HG02870 (cell line): ENCODE data around the gene KRT15.
"Not testable (repeated sequence)": the region's sequence is repeated elsewhere in the genome, so short reads cannot be mapped to it uniquely, and the experiment has no call there.

Experiments
- ATAC-seq: cut with Tn5 transposase; IDR thresholded peaks from one replicate; pipeline ENCODE4 v1.9.1; 2021; ENCODE audit warnings: mild to moderate bottlenecking, moderate library complexity; ENCODE audit not compliant: unreplicated experiment

Gene KRT15

DNA sequence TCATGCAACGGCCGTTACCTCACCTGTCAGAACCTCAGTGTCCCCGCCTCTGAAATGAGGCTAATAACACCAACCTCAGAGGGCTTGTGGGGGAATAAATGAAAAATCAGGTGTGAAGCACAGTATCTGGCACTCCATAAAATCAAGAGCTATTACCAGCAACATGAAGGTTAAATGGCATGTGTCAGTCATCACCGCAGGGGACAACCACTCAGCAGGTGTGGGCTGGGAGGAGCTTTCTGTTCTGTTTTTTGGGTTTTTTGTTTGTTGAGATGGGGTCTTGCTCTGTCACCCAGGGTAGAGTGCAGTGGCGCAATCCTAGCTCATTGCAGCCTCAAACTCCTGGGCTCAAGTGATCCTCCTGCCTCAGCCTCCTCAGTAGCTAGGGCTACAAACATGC, 26.2 kb upstream of the KRT15 start:
- ATAC-seq = no peak

- ATAC-seq = no peak
Observed at GRCh38 chr17:41544491-41544892, 25.8 kb upstream of the KRT15 start.

GRCh38 chr17:41542786-41543185, 24.1 kb upstream of the KRT15 start:
- not testable (repeated sequence) for ATAC-seq

- ATAC-seq = no peak
Observed at GRCh38 chr17:41542357-41542756, 23.7 kb upstream of the KRT15 start.

DNA sequence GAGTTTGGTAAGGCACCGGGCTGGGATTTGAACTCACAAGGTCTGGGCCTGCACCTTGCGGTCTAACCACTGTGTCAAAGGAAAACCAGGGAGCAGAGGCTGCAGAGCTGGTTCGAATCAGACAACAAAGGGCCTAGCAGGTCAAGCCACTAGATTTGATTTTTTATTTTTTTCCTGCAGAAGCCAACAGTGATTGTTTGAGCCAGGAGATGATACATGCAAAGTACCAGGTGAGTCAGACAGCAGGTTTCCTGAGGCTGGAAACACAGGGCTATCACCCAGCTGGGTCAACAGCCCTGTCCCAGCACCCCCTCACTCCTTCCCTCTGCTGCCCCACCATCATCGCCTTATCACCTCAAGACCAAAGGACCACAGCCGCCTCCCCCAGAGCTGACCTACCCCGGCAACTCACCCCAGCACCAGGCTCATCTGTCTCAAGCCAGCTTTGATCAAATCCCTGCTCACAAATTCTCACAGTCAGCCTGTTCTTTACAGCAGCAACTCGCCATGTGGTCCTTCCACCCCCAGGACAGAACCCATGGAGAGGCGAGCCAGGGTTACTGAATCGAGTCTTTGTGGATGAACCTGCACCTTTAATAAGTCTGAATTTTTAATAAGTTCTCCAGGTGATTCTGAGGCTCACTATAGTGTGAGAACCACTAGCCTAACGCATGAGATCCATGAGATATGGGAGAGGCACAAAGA, 22.4 kb upstream of the KRT15 start:
- ATAC-seq = no peak

GRCh38 chr17:41539979-41540701, 21.4 kb upstream of the KRT15 start:
- ATAC-seq = no peak

DNA sequence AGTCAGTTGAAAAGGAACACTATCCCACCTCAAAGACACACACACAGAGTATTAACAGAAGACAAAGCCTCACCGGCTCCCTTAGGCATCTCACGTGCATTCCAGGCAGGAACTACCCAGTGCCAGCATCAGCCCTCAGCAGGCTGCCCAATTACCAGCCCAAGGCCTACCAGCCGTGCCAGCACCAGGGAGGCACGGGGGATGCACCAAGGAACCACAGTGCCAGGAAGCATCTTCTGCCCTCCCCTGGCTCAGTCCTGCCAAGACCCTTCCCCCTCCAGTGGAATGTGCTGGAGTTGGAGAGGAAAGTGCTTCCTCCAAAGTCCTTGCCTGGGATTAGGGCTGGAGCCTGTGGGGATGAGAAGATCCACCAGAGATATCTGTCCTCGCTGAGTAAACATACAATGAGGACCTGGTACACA, 20.4 kb upstream of the KRT15 start:
- ATAC-seq = no peak

DNA sequence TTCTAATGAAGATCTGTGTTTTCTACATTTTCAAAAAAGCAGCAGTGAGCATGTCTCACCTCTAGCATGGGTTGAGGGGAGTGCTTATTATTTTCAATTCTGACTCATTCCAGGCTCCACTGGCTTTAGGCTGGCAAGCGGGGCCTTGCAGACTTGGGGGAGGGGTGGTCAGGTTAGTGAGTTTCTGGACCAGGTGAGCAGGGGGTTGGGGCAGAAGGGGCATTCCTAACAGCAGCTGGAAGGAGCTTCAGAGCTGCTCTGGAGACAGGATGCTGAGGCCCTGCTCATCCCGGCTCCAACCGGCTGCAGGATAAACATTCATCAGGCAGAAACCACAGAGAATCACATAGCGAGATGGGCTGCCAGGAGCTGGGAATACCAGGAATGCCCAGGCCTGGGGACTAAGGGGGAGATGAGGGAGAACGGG, 19.9 kb upstream of the KRT15 start:
- no peak for ATAC-seq

- no peak for ATAC-seq
Observed at GRCh38 chr17:41537990-41538389, 19.3 kb upstream of the KRT15 start.

DNA sequence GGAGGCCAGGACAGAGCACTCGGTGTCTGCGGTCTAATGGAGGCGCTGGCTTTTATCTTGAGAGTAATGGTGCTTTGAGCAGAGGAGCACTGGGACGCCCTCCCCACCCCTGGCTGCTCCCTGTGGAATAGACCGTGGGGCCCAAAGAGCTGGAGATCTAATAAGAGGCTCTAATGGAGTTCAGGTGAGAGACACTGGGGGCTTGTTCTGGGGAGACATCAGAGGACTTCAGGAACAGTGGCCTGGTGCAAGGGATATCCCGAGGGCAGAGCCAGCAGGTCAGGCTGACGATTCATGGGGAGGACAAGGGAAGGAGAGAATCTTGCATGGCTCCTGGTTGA, 18.9 kb upstream of the KRT15 start:
- no peak for ATAC-seq

GRCh38 chr17:41536741-41537613, 18.3 kb upstream of the KRT15 start:
- no peak for ATAC-seq

DNA sequence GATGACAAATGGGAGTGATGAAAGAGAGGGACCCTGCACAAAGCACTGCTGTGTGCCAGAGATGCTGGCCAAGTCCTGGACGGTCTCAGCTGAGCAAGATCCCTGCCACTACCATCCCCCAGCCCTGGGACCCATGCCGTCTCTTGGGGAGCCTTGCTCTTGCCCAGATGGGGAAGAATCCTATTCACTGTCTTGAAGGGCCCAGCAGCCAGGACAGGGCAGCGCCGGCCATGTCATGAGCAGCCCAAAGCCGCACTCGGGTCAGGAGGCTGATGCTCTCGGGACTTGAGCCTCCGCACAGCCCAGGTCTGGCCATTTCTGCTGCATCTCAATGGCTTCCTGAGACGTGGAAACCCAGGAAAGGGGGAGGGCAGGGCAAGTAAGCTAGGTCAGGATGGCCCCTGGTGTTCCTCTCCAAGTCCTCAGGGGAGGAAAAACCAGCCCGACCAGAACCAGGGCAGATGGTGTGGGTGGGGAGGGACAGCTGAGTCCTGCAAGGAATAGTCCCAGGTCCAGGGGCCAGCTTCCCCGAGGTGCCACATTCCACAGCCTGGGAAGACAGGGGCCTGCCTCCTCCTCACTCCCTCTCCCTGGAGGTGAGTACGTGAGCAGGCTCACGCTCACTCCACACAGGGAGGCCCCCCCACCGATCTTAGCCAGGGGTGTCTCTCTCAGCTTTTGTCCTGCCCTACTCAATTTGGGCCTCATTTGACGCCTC, 17.2 kb upstream of the KRT15 start:
- no peak for ATAC-seq

DNA sequence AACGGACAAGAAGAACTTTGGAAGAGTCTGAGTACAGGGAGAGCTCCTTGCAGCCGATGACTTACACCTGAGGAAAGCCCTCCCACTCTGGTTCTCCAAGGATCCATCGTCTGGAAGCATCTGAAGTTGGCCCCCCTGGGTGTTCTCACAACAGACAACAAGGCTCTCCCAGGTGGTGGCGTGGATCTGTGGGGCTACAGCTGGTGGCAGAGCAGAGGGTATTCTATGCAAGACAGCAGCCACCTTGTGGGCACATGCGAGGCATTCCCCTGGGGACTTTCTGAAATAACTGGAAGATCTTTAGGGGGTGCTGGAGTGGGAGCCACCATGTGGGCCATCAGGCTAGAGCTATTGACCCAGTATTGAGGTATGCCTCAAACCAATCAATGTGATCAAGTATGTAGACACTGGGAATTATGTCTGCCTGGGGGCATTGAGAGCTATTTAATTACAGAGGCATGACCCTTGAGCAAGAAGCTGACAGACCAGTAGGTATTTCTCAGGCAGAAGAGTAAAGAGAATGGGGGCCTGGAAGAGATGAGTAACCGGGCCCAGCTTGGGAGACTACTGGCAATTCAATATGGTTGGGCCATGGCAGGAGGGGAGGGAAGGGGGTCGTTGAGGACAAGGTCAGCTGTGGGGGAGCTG, 16.3 kb upstream of the KRT15 start:
- ATAC-seq = no peak

DNA sequence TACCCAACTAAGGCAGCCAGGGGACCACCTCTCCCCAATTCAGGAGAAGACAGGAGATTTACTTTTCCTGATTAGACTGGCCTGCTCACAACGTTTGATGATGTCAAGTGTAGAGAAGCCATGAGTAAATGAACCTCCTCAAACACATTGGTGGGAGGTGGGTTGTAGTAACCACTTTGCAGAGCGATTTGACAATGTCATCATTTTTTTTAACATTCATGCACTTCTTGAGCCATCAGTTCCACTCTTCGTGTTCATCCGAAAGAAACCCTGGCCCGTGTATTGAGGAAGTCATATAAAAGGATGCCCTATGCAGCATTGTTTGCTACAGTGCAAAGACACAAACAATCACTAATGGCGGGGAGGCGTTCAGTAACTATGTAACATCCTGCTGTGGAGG, 14.9 kb upstream of the KRT15 start:
- ATAC-seq = no peak

DNA sequence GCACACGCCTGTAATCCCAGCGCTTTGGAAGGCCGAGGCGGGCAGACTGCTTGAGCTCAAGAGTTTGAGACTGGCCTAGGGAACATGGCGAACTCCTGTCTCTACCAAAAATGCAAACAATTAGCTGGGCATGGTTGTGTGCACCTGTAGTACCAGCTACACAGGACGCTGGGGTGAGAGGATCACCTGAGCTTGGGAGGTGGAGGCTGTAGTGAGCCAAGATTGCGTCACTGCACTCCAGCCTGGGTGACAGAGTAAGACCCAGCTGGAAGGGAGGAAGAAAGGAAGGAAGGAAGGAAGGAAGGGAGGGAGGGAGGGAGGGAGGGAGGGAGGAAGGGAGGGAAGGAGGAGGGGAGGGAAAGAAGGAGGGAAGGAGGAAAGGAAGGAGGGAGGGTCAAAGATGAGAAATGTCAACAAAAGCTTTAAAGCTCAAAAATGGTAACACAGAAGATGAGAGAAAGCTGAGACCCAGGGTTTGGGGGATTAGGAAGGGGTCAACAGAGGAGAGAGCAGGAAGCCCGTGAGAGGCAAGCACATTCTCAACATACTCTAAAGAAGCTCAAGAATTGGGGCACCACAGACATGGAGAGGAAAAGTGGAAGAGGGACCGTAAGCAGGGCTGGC, 14.4 kb upstream of the KRT15 start:
- no peak for ATAC-seq

- ATAC-seq = no peak
Observed at GRCh38 chr17:41531993-41532392, 13.3 kb upstream of the KRT15 start.

DNA sequence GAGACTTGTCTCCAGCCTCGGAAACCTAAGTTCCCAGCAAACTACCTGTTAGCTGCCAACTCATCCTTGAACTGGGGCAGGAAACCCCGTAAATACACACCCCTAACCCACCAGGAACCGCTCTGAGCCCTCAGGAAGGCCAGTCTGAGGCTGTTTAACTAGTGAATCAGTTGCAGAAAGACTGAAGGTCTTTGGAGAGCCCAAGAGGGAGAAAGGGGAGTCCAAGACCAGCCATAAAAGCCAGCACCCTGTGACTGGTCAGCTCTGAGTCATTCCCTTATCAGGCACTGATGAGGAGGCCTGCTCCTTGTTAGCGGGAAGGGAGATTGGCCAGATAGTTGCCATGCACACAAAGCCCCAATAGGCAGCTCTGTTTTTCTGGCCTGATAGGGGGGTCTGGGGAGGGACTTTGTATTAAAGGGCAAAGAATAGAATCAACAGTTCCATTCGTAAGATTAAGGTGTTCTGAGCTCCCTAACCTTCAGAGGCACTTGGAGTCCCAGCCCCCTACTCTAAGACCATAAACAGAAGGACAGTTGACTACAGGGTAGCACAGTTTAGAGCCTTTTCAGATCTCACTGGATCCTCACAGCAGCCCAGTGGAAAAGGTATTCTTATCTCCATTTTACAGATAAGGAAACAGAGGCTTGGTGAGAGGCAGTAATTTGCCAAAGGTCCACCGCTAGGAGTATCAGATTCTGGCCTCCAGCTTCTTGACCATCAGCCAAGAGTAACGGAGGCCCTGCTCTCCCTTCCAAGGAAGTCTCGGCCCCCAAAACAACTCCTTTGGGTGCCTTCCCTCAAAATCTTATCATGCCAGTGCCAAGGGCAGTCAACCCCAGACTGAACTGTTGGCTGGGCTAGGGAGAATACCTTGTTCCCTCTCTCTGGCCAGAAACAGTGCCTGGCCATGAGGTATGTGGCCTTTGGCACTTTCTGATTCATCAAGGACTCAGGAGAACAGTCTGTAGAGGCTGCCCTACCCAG, 11.7 kb upstream of the KRT15 start:
- ATAC-seq = no peak

- ATAC-seq = no peak
Observed at GRCh38 chr17:41529491-41529915, 10.8 kb upstream of the KRT15 start.

DNA sequence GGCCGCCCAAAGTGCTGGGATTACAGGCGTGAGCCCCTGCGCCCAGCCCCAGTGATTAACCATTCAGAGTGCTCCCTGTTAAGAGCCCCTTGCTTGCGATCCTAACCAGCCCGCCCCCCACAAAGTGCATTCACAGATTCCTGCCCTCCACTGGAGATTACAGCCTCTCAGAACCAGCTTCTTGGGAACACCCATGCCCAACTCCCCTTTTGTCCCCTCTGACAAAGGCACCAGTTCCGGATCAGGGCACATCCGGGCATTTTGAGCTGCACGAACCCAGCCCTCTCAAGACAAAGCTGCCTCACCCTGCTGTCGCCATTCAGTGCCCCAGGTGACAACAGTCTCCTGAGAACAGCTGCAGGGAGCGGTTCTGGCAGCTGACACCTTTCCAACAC, 10.3 kb upstream of the KRT15 start:
- ATAC-seq = no peak
